ENCODE data around the gene ATP1B2. TPM values are rescaled to one million over a fixed set of nuclear protein-coding genes. Genes with fewer than 3 reads are reported as not detected.

The ATP1B2 gene
- total RNA-seq, 1 donor from 2014 or later, result 3.0 TPM

GRCh38 chr17:7613769-7614424, 36.8 kb upstream of the ATP1B2 start:
- no peaks in the 10 kb centered on the region for H3K27me3 Mint-ChIP-seq (ENCODE audit: unreplicated experiment)
- peak overlapping the region; percentile 82 for H3K4me3 Mint-ChIP-seq (ENCODE audit: unreplicated experiment)
- peaks cover 42% of the 10 kb centered on the region for H3K4me1 Mint-ChIP-seq (ENCODE audit: unreplicated experiment)
- peak overlapping the region; percentile 83 for H3K27ac Mint-ChIP-seq (ENCODE audit: unreplicated experiment)
- TF ChIP-seq, protein P1, sequence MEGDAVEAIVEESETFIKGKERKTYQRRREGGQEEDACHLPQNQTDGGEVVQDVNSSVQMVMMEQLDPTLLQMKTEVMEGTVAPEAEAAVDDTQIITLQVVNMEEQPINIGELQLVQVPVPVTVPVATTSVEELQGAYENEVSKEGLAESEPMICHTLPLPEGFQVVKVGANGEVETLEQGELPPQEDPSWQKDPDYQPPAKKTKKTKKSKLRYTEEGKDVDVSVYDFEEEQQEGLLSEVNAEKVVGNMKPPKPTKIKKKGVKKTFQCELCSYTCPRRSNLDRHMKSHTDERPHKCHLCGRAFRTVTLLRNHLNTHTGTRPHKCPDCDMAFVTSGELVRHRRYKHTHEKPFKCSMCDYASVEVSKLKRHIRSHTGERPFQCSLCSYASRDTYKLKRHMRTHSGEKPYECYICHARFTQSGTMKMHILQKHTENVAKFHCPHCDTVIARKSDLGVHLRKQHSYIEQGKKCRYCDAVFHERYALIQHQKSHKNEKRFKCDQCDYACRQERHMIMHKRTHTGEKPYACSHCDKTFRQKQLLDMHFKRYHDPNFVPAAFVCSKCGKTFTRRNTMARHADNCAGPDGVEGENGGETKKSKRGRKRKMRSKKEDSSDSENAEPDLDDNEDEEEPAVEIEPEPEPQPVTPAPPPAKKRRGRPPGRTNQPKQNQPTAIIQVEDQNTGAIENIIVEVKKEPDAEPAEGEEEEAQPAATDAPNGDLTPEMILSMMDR (IDR thresholded peaks at IDR 0.05), result no peak
- H3K9me3 Mint-ChIP-seq (ENCODE audit: unreplicated experiment), result no peaks in the 10 kb centered on the region
- H3K36me3 Mint-ChIP-seq (ENCODE audit: unreplicated experiment), result peaks cover 11% of the 10 kb centered on the region
- DNase-seq (ENCODE audit: extremely low spot score, unreplicated experiment), result no peak

GRCh38 chr17:7614425-7615264, 36.1 kb upstream of the ATP1B2 start, which contains the start of gene FXR2:
Gene FXR2, minus strand, starts transcription at chr17:7614897. Its CDS starts 365 bp downstream, at chr17:7614532.
- Mint-ChIP-seq H3K27ac (ENCODE audit: unreplicated experiment) (peak within 1 kb of the TSS; percentile 92), H3K9me3 (ENCODE audit: unreplicated experiment) (no peaks in the 10 kb centered on the region), H3K27me3 (ENCODE audit: unreplicated experiment) (no peaks in the 10 kb centered on the region), H3K4me1 (ENCODE audit: unreplicated experiment) (peaks cover 38% of the 10 kb centered on the region), H3K4me3 (ENCODE audit: unreplicated experiment) (peak within 1 kb of the TSS; percentile 82), H3K36me3 (ENCODE audit: unreplicated experiment) (peaks cover 7% of the 10 kb centered on the region)
- TF ChIP-seq, protein P1 (IDR thresholded peaks at IDR 0.05), result peak; percentile 62
- peak; percentile 100 for DNase-seq (ENCODE audit: extremely low spot score, unreplicated experiment)

DNA sequence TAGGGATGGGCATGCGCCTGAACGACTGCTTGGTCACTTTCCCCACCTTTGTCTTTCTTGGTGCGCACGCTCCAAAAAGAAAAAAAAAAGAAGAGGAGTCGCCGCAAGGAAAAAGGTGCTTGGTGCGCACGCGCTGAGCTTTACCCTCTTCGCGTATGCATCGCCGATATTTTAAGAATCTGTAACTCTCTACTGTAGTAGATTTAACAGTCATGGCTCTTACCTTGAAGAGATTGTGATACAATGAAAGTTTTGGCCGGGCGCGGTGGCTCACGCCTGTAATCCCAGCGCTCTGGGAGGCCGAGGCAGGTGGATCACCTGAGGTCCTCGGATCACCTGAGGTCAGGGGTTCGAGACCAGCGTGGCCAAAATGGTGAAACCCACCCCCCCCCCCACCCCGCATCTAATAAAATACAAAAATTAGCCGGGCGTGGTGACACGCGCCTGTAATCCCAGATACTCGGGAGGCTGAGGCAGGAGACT, 35.4 kb upstream of the ATP1B2 start:
- Mint-ChIP-seq H3K36me3 (ENCODE audit: unreplicated experiment) (peaks cover 7% of the 10 kb centered on the region), H3K4me3 (ENCODE audit: unreplicated experiment) (peak overlapping the region; percentile 75), H3K27ac (ENCODE audit: unreplicated experiment) (peak overlapping the region; percentile 92), H3K4me1 (ENCODE audit: unreplicated experiment) (peaks cover 38% of the 10 kb centered on the region), H3K27me3 (ENCODE audit: unreplicated experiment) (no peaks in the 10 kb centered on the region), H3K9me3 (ENCODE audit: unreplicated experiment) (no peaks in the 10 kb centered on the region)
- TF ChIP-seq, protein P1 (IDR thresholded peaks at IDR 0.05), result no peak
- DNase-seq (ENCODE audit: extremely low spot score, unreplicated experiment), result no peak

DNA sequence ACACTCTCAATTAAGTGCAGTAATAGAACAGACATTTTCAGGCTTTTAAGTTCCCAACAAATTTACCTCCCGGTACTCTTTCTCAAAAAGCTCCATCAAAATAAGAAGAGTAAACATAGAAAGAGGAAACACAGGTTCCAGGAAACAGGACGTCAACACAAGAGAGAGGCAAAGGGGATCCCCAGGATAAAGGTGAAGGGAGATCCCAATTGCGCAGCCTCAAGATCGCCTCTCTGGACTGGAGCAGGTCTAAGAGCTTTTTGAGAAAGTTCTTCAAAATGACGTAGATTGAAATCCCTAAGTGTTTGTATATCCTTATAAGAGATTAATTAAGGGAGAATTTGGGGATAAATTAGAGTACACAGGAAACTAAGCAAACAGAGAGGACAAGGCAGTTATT, 32.1 kb upstream of the ATP1B2 start:
- Mint-ChIP-seq H3K9me3 (ENCODE audit: unreplicated experiment) (no peaks in the 10 kb centered on the region), H3K36me3 (ENCODE audit: unreplicated experiment) (no peaks in the 10 kb centered on the region), H3K4me3 (ENCODE audit: unreplicated experiment) (no peak overlapping the region), H3K27me3 (ENCODE audit: unreplicated experiment) (no peaks in the 10 kb centered on the region), H3K4me1 (ENCODE audit: unreplicated experiment) (peaks cover 6% of the 10 kb centered on the region), H3K27ac (ENCODE audit: unreplicated experiment) (no peak overlapping the region)
- TF ChIP-seq, protein P1 (IDR thresholded peaks at IDR 0.05), result no peak
- DNase-seq (ENCODE audit: extremely low spot score, unreplicated experiment), result no peak

GRCh38 chr17:7620835-7621234, 29.9 kb upstream of the ATP1B2 start:
- TF ChIP-seq, protein P1 (IDR thresholded peaks at IDR 0.05), result no peak
- no peaks in the 10 kb centered on the region for H3K4me1 Mint-ChIP-seq (ENCODE audit: unreplicated experiment)
- no peak for DNase-seq (ENCODE audit: extremely low spot score, unreplicated experiment)
- H3K27ac Mint-ChIP-seq (ENCODE audit: unreplicated experiment), result no peak overlapping the region
- H3K27me3 Mint-ChIP-seq (ENCODE audit: unreplicated experiment), result no peaks in the 10 kb centered on the region
- peaks cover 2% of the 10 kb centered on the region for H3K36me3 Mint-ChIP-seq (ENCODE audit: unreplicated experiment)
- no peak overlapping the region for H3K4me3 Mint-ChIP-seq (ENCODE audit: unreplicated experiment)
- no peaks in the 10 kb centered on the region for H3K9me3 Mint-ChIP-seq (ENCODE audit: unreplicated experiment)

Measured in osteocyte (in vitro differentiated cells).